CD14-positive monocyte (primary cell): ENCODE data around the gene DCAF17. TPM values are rescaled to one million over a fixed set of nuclear protein-coding genes. Genes with fewer than 3 reads are reported as not detected.

Experiments used
- DNase-seq, 3 donors: peaks; one replicate each; pipeline ENCODE4 v3.0.0-alpha.2; 2011 to 2022
- H2AFZ ChIP-seq: 2 replicates; pipeline ENCODE4 v1.6.0; 2012; ENCODE audit warnings: mild to moderate bottlenecking, low read depth, low read length, inconsistent platforms; ENCODE audit not compliant: insufficient read depth, poor library complexity, severe bottlenecking
- H3K27ac ChIP-seq, 2 donors: 1 replicate in 1 of 2; 2 replicates in 1 of 2; pipeline ENCODE4 v1.5.1; 2012 to 2013; ENCODE audit warnings: low read length in 2 of 2, control low read depth in 1 of 2, inconsistent platforms in 1 of 2, low read depth in 1 of 2, mild to moderate bottlenecking in 1 of 2
- H3K27me3 ChIP-seq, 2 donors: one replicate each; pipeline versions ENCODE4 v1.6.0 to v1.6.1; 2011 to 2013; ENCODE audit warnings: low read length in 2 of 2; ENCODE audit not compliant: control insufficient read depth in 2 of 2, insufficient read depth in 2 of 2
- H3K36me3 ChIP-seq, 2 donors: replicated peaks in 1 of 2; 1 replicate in 1 of 2; 2 replicates in 1 of 2; pipeline versions ENCODE4 v1.5.1 to v1.6.1; 2012 to 2013; ENCODE audit warnings: low read length in 2 of 2, control low read depth in 1 of 2, inconsistent platforms in 1 of 2, mild to moderate bottlenecking in 1 of 2; ENCODE audit not compliant: insufficient read depth in 2 of 2, control insufficient read depth in 1 of 2
- H3K4me1 ChIP-seq, 2 donors: 1 replicate in 1 of 2; 2 replicates in 1 of 2; pipeline versions ENCODE4 v1.5.1 to v1.6.1; 2012 to 2013; ENCODE audit warnings: low read length in 2 of 2, control low read depth in 1 of 2, inconsistent platforms in 1 of 2, mild to moderate bottlenecking in 1 of 2, moderate library complexity in 1 of 2; ENCODE audit not compliant: insufficient read depth in 2 of 2, control insufficient read depth in 1 of 2
- H3K4me2 ChIP-seq: replicated peaks from 2 replicates; pipeline ENCODE3; 2012; ENCODE audit warnings: low read length, moderate library complexity, mild to moderate bottlenecking; ENCODE audit not compliant: poor library complexity, severe bottlenecking; ENCODE audit errors: extremely low read depth
- H3K4me3 ChIP-seq, 3 experiments: fragments of 200-600 bp in 1 of 3; sonication (generic) in 1 of 3; replicated peaks in 1 of 3; 1 replicate in 2 of 3; 2 replicates in 1 of 3; pipeline ENCODE4 v1.5.1; 2011 to 2013; ENCODE audit warnings: low read length in 3 of 3, mild to moderate bottlenecking in 3 of 3, control low read depth in 2 of 3, low read depth in 2 of 3, inconsistent platforms in 1 of 3, moderate library complexity in 1 of 3
- H3K79me2 ChIP-seq: 2 replicates; pipeline ENCODE4 v1.6.0; 2012; ENCODE audit warnings: mild to moderate bottlenecking, control low read depth, inconsistent platforms, low read length, moderate library complexity; ENCODE audit not compliant: insufficient read depth
- H3K9ac ChIP-seq: 2 replicates; pipeline ENCODE4 v1.6.0; 2017; ENCODE audit warnings: low read length, mild to moderate bottlenecking; ENCODE audit not compliant: insufficient read depth, poor library complexity, severe bottlenecking
- H3K9me3 ChIP-seq, 2 donors: replicated peaks in 1 of 2; 1 replicate in 1 of 2; 2 replicates in 1 of 2; pipeline versions ENCODE4 v1.5.1 to v1.6.1; 2012 to 2013; ENCODE audit warnings: low read length in 2 of 2, control low read depth in 1 of 2; ENCODE audit not compliant: control insufficient read depth in 1 of 2, insufficient read depth in 1 of 2
- H4K20me1 ChIP-seq: 2 replicates; pipeline ENCODE4 v1.6.0; 2012; ENCODE audit warnings: mild to moderate bottlenecking, low read length, control low read depth, moderate library complexity; ENCODE audit not compliant: insufficient read depth
- H3K27ac Mint-ChIP-seq, 7 donors: one replicate each; pipeline ENCODE4 v1.8.0; 2020; ENCODE audit warnings: mild to moderate bottlenecking in 7 of 7, mixed read lengths in 7 of 7, moderate library complexity in 6 of 7, inconsistent platforms in 2 of 7
- H3K27me3 Mint-ChIP-seq, 3 donors: one replicate each; pipeline ENCODE4 v1.8.0; 2021 to 2022; ENCODE audit warnings: low read depth in 3 of 3, mild to moderate bottlenecking in 3 of 3, mixed read lengths in 3 of 3, moderate library complexity in 3 of 3, inconsistent platforms in 1 of 3
- H3K36me3 Mint-ChIP-seq, 2 donors: one replicate each; pipeline ENCODE4 v1.8.0; 2020; ENCODE audit warnings: mixed read lengths in 2 of 2, inconsistent platforms in 1 of 2, mild to moderate bottlenecking in 1 of 2
- H3K4me1 Mint-ChIP-seq: one replicate; pipeline ENCODE4 v1.8.0; 2020; ENCODE audit warnings: mild to moderate bottlenecking, mixed read lengths
- H3K4me3 Mint-ChIP-seq, 2 donors: one replicate each; pipeline ENCODE4 v1.8.0; 2020; ENCODE audit warnings: mild to moderate bottlenecking in 2 of 2, mixed read lengths in 2 of 2, moderate library complexity in 1 of 2
- H3K9me3 Mint-ChIP-seq, 7 donors: one replicate each; pipeline ENCODE4 v1.8.0; 2020 to 2022; ENCODE audit warnings: mixed read lengths in 7 of 7, mild to moderate bottlenecking in 6 of 7, moderate library complexity in 6 of 7, inconsistent platforms in 2 of 7
- whole genome bisulfite sequencing: methylation state at CpG from one replicate; pipeline ENCODE4 v1.1.5; 2013; ENCODE audit warnings: missing lambda C conversion rate; ENCODE audit not compliant: insufficient coverage; 5-methylcytosine and 5-hydroxymethylcytosine counted together
- intact Hi-C, 2 donors: fragments of 100-400 bp; cut with micrococcal nuclease; formaldehyde crosslinking; loops; one replicate each; pipeline versions ENCODE4 v1.15.0 to v1.15.1; 2023
- polyA plus RNA-seq, 3 donors: library from polyadenylated mRNA; depleted of rRNA in 1 of 3; unstranded in 2 of 3; stranded (reverse) in 1 of 3; fragments of 300-500 nt in 2 of 3; fragments of >200 nt in 1 of 3; fragmentation: Illumina TruSeq in 2 of 3; gene quantifications; 1 replicate in 2 of 3; 2 replicates in 1 of 3; pipeline ENCODE4 v1.2.3, GENCODE V29; 2012 to 2021
- TF ChIP-seq, protein P1 (sequence below): fragments of 200-600 bp; IDR thresholded peaks from one replicate; pipeline ENCODE4 v1.8.0; 2022; ENCODE audit warnings: antibody characterized with exemption, mild to moderate bottlenecking

DCAF17 gene
- polyA plus RNA-seq, 3 donors = 4.1 to 7.2 (median 7.0) TPM

DNA sequence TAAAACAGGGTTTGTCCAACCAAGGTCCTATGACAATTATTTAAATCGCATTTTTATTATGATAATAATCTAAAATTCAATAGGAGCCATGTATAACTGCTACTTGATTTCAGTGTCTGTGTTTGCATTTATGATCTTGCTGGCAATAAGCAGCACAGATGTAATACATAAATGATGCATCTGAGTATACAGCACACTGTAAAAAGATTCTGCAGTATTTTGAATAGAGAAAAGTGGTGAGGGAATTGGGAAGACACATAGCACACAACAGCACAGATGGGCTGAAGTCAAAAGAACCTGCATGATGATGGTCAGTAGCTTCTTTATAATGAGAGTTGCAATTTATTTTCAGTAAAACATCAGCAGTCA is 26.4 kb upstream of the DCAF17 start:
- intact Hi-C loops = no loop called here
- Histone ChIP-seq H3K27ac (no peak overlapping the region), H3K4me1 (peaks cover 0 to 3% of the 10 kb centered on the region in 2 donors), H3K27me3 (no peaks in the 10 kb centered on the region), H3K9me3 (no peaks in the 10 kb centered on the region), H3K9ac (no peak overlapping the region), H3K79me2 (no peaks in the 10 kb centered on the region), H3K4me2 (no peak overlapping the region), H3K36me3 (no peaks in the 10 kb centered on the region), H3K4me3 (no peak overlapping the region), H4K20me1 (no peaks in the 10 kb centered on the region), H2AFZ (no peak overlapping the region)
- no peak for DNase-seq
- WGBS = no CpG with 5 or more reads among the region's 1 CpG
- TF ChIP-seq, protein P1, sequence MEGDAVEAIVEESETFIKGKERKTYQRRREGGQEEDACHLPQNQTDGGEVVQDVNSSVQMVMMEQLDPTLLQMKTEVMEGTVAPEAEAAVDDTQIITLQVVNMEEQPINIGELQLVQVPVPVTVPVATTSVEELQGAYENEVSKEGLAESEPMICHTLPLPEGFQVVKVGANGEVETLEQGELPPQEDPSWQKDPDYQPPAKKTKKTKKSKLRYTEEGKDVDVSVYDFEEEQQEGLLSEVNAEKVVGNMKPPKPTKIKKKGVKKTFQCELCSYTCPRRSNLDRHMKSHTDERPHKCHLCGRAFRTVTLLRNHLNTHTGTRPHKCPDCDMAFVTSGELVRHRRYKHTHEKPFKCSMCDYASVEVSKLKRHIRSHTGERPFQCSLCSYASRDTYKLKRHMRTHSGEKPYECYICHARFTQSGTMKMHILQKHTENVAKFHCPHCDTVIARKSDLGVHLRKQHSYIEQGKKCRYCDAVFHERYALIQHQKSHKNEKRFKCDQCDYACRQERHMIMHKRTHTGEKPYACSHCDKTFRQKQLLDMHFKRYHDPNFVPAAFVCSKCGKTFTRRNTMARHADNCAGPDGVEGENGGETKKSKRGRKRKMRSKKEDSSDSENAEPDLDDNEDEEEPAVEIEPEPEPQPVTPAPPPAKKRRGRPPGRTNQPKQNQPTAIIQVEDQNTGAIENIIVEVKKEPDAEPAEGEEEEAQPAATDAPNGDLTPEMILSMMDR = no peak
- H3K9me3 Mint-ChIP-seq = peaks cover 0 to 1% (median 0%) of the 10 kb centered on the region in 7 donors
- H3K4me1 Mint-ChIP-seq = peaks cover 15% of the 10 kb centered on the region
- no peaks in the 10 kb centered on the region for H3K27me3 Mint-ChIP-seq
- H3K27ac Mint-ChIP-seq = no peak overlapping the region
- peaks cover 2% of the 10 kb centered on the region in 2 donors for H3K36me3 Mint-ChIP-seq
- H3K4me3 Mint-ChIP-seq = no peak overlapping the region

- H3K27ac Mint-ChIP-seq = peak overlapping the region in 4 of 7 donors; percentile 21 to 91 (median 66)
- 22% methylated on average over 3 of the region's 8 CpGs for WGBS
- Histone ChIP-seq H3K9me3 (no peaks in the 10 kb centered on the region), H3K36me3 (no peaks in the 10 kb centered on the region), H4K20me1 (no peaks in the 10 kb centered on the region), H3K4me1 (peaks cover 0 to 3% of the 10 kb centered on the region in 2 donors), H3K27me3 (no peaks in the 10 kb centered on the region), H3K9ac (no peak overlapping the region), H2AFZ (no peak overlapping the region), H3K4me3 (peak overlapping the region in 1 of 3 experiments; percentile 49), H3K27ac (no peak overlapping the region), H3K4me2 (peak overlapping the region; percentile 26), H3K79me2 (no peaks in the 10 kb centered on the region)
- H3K4me1 Mint-ChIP-seq = peaks cover 15% of the 10 kb centered on the region
- intact Hi-C loops = no loop called here
- TF ChIP-seq, protein P1 = no peak
- H3K9me3 Mint-ChIP-seq = no peaks in the 10 kb centered on the region
- H3K4me3 Mint-ChIP-seq = peak overlapping the region; percentile 75 to 89
- no peaks in the 10 kb centered on the region for H3K36me3 Mint-ChIP-seq
- no peaks in the 10 kb centered on the region for H3K27me3 Mint-ChIP-seq
- DNase-seq = no peak
These were observed 24.5 kb upstream of the DCAF17 start for GRCh38 chr2:171409436-171409971.
